NT2/D1 (cell line): ENCODE data around the gene PPP1R37.

ENCODE experiments used
- DNase-seq: peaks from one replicate; pipeline ENCODE4 v3.0.0-alpha.2; 2011; ENCODE audit warnings: low read depth, low spot score
- H3K27me3 ChIP-seq: 2 replicates; pipeline ENCODE4 v1.6.0; 2011; ENCODE audit warnings: mild to moderate bottlenecking; ENCODE audit not compliant: insufficient read length, insufficient read depth
- H3K36me3 ChIP-seq: 2 replicates; pipeline ENCODE4 v1.6.1; 2011; ENCODE audit warnings: mild to moderate bottlenecking, low read length, mixed read lengths; ENCODE audit not compliant: insufficient read depth, insufficient read length
- H3K4me1 ChIP-seq: 2 replicates; pipeline ENCODE4 v1.5.1; 2011; ENCODE audit not compliant: insufficient read depth, insufficient read length
- H3K4me3 ChIP-seq: 2 replicates; pipeline ENCODE4 v1.5.1; 2011; ENCODE audit warnings: low read depth; ENCODE audit not compliant: insufficient read length
- H3K9ac ChIP-seq: 2 replicates; pipeline ENCODE4 v1.6.0; 2011; ENCODE audit warnings: low read depth; ENCODE audit not compliant: insufficient read length
- H3K9me3 ChIP-seq: 2 replicates; pipeline ENCODE4 v1.5.1; 2011; ENCODE audit warnings: mild to moderate bottlenecking, low read length; ENCODE audit not compliant: insufficient read depth
- SUZ12 ChIP-seq: IDR thresholded peaks from 2 replicates; pipeline ENCODE4 v1.6.1; 2011; ENCODE audit not compliant: insufficient read length, insufficient read depth; ENCODE audit errors: extremely low read depth
- YY1 ChIP-seq: IDR thresholded peaks from 2 replicates; pipeline ENCODE4 v1.6.1; 2011; ENCODE audit not compliant: insufficient read length, insufficient read depth
- ZNF274 ChIP-seq: IDR thresholded peaks from 2 replicates; pipeline ENCODE4 v1.6.1; 2011; ENCODE audit warnings: mild to moderate bottlenecking, low read depth, low read length

PPP1R37 gene

GRCh38 chr19:45152504-45153338 is 59.7 kb downstream of the PPP1R37 start:
- H3K36me3 ChIP-seq, result peaks cover 28% of the 10 kb centered on the region
- no peak overlapping the region for H3K4me3 ChIP-seq
- DNase-seq, result no peak
- no peaks in the 10 kb centered on the region for H3K9me3 ChIP-seq
- H3K4me1 ChIP-seq, result peaks cover 38% of the 10 kb centered on the region
- peaks cover 22% of the 10 kb centered on the region for H3K27me3 ChIP-seq
- no peak overlapping the region for H3K9ac ChIP-seq
- TF ChIP-seq ZNF274 (no peak), YY1 (no peak), SUZ12 (no peak)

GRCh38 chr19:45153339-45154063 is 60.5 kb downstream of the PPP1R37 start:
- peaks cover 33% of the 10 kb centered on the region for H3K4me1 ChIP-seq
- peaks cover 23% of the 10 kb centered on the region for H3K36me3 ChIP-seq
- H3K27me3 ChIP-seq, result peaks cover 22% of the 10 kb centered on the region
- no peak overlapping the region for H3K4me3 ChIP-seq
- H3K9ac ChIP-seq, result peak overlapping the region; percentile 51
- TF ChIP-seq ZNF274 (no peak), SUZ12 (no peak), YY1 (no peak)
- no peak for DNase-seq
- H3K9me3 ChIP-seq, result no peaks in the 10 kb centered on the region

- Histone ChIP-seq H3K4me1 (peaks cover 32% of the 10 kb centered on the region), H3K27me3 (peaks cover 22% of the 10 kb centered on the region), H3K4me3 (no peak overlapping the region), H3K9me3 (no peaks in the 10 kb centered on the region), H3K9ac (peak overlapping the region; percentile 51), H3K36me3 (peaks cover 22% of the 10 kb centered on the region)
- TF ChIP-seq ZNF274 (no peak), YY1 (no peak), SUZ12 (no peak)
- DNase-seq, result no peak
These were observed 61.3 kb downstream of the PPP1R37 start for GRCh38 chr19:45154064-45154827.

GRCh38 chr19:45156011-45156630 is 63.1 kb downstream of the PPP1R37 start:
- Histone ChIP-seq H3K4me1 (peaks cover 29% of the 10 kb centered on the region), H3K4me3 (no peak overlapping the region), H3K36me3 (peaks cover 14% of the 10 kb centered on the region), H3K9me3 (no peaks in the 10 kb centered on the region), H3K9ac (peak overlapping the region; percentile 50), H3K27me3 (peaks cover 30% of the 10 kb centered on the region)
- DNase-seq, result no peak
- TF ChIP-seq SUZ12 (no peak), YY1 (no peak), ZNF274 (no peak)

- TF ChIP-seq ZNF274 (no peak), SUZ12 (no peak), YY1 (no peak)
- Histone ChIP-seq H3K4me1 (peaks cover 24% of the 10 kb centered on the region), H3K9me3 (no peaks in the 10 kb centered on the region), H3K27me3 (peaks cover 32% of the 10 kb centered on the region), H3K4me3 (no peak overlapping the region), H3K36me3 (peaks cover 10% of the 10 kb centered on the region), H3K9ac (no peak overlapping the region)
- no peak for DNase-seq
These were observed 63.8 kb downstream of the PPP1R37 start for GRCh38 chr19:45156751-45157150.

GRCh38 chr19:45158503-45159209 is 65.7 kb downstream of the PPP1R37 start:
- no peak overlapping the region for H3K4me3 ChIP-seq
- H3K36me3 ChIP-seq, result no peaks in the 10 kb centered on the region
- peaks cover 23% of the 10 kb centered on the region for H3K4me1 ChIP-seq
- DNase-seq, result no peak
- H3K27me3 ChIP-seq, result peaks cover 14% of the 10 kb centered on the region
- H3K9me3 ChIP-seq, result no peaks in the 10 kb centered on the region
- H3K9ac ChIP-seq, result no peak overlapping the region
- no peak for TF ChIP-seq YY1
- TF ChIP-seq SUZ12, result no peak
- no peak for TF ChIP-seq ZNF274
